ENCODE data around the gene HINT2. TPM values are rescaled to one million over a fixed set of nuclear protein-coding genes. Genes with fewer than 3 reads are reported as not detected.

The HINT2 gene
- total RNA-seq, 2 donors from 2014 or later = 27.7 to 38.0 TPM

DNA sequence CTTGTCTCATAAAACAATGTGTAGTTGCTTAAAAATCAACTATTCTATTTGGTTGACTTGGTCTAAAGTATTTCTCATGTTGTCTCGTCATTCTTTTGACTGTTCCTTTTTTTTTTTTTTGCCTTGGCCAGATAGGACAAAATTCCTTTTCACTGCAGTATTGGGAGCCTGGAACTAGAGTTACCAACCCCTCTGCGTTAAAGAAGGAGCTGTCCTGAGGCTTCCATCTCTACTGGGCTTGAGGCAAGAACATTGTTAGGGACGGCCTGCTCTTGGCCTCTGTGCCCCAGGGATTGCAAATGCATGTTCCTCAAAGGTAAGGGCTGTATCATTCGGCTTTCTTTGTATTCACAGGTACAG, 24.8 kb downstream of the HINT2 start:
- Mint-ChIP-seq H3K36me3 (ENCODE audit: low read depth) (peaks cover 42% of the 10 kb centered on the region), H3K4me1 (peaks cover 16% of the 10 kb centered on the region), H3K27me3 (no peaks in the 10 kb centered on the region), H3K27ac (no peak overlapping the region), H3K9me3 (no peaks in the 10 kb centered on the region), H3K4me3 (no peak overlapping the region)
- peak; percentile 17 for ATAC-seq (replicated peaks)

DNA sequence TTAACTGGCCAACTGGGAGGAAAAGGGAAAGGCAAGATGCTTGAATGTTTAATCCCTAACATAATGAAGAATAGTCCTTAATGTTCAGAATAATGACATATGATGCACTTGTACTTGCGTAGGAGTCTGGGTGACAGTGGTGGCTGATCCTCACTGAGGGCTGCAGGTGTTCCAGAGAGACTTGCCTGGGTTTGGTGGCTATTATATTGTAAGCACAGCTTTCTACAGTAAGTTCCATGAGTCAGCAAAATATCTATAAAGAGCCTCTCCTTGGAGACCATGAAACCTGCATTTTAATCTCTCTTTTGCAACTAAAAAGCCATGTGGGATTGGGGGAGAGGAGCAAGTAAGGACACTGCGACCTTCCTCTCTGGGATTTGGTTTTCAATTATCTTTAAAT, 25.3 kb downstream of the HINT2 start:
- no peaks in the 10 kb centered on the region for H3K27me3 Mint-ChIP-seq
- peaks cover 42% of the 10 kb centered on the region for H3K36me3 Mint-ChIP-seq (ENCODE audit: low read depth)
- peaks cover 15% of the 10 kb centered on the region for H3K4me1 Mint-ChIP-seq
- no peak overlapping the region for H3K4me3 Mint-ChIP-seq
- no peak overlapping the region for H3K27ac Mint-ChIP-seq
- no peaks in the 10 kb centered on the region for H3K9me3 Mint-ChIP-seq
- no peak for ATAC-seq (replicated peaks)

- Mint-ChIP-seq H3K36me3 (ENCODE audit: low read depth) (peaks cover 55% of the 10 kb centered on the region), H3K4me3 (no peak overlapping the region), H3K9me3 (no peaks in the 10 kb centered on the region), H3K27ac (no peak overlapping the region), H3K4me1 (peaks cover 6% of the 10 kb centered on the region), H3K27me3 (no peaks in the 10 kb centered on the region)
- no peak for ATAC-seq (replicated peaks)
Measured at GRCh38 chr9:35783418-35783817, 31.4 kb downstream of the HINT2 start.

GRCh38 chr9:35781066-35781465, 33.8 kb downstream of the HINT2 start:
- Mint-ChIP-seq H3K9me3 (no peaks in the 10 kb centered on the region), H3K36me3 (ENCODE audit: low read depth) (peaks cover 42% of the 10 kb centered on the region), H3K27me3 (no peaks in the 10 kb centered on the region), H3K4me1 (peaks cover 6% of the 10 kb centered on the region), H3K27ac (peak overlapping the region; percentile 6), H3K4me3 (no peak overlapping the region)
- ATAC-seq (replicated peaks) = no peak

- H3K27ac Mint-ChIP-seq = no peak overlapping the region
- peaks cover 32% of the 10 kb centered on the region for H3K36me3 Mint-ChIP-seq (ENCODE audit: low read depth)
- ATAC-seq (replicated peaks) = no peak
- H3K27me3 Mint-ChIP-seq = no peaks in the 10 kb centered on the region
- H3K4me3 Mint-ChIP-seq = no peak overlapping the region
- H3K4me1 Mint-ChIP-seq = no peaks in the 10 kb centered on the region
- no peaks in the 10 kb centered on the region for H3K9me3 Mint-ChIP-seq
Measured at GRCh38 chr9:35778496-35778895, 36.3 kb downstream of the HINT2 start.

GRCh38 chr9:35776018-35776417, 38.8 kb downstream of the HINT2 start:
- no peaks in the 10 kb centered on the region for H3K4me1 Mint-ChIP-seq
- H3K4me3 Mint-ChIP-seq = no peak overlapping the region
- ATAC-seq (replicated peaks) = peak; percentile 72
- H3K27ac Mint-ChIP-seq = peak overlapping the region; percentile 28
- no peaks in the 10 kb centered on the region for H3K9me3 Mint-ChIP-seq
- no peaks in the 10 kb centered on the region for H3K27me3 Mint-ChIP-seq
- peaks cover 27% of the 10 kb centered on the region for H3K36me3 Mint-ChIP-seq (ENCODE audit: low read depth)

GRCh38 chr9:35774907-35775635, 39.8 kb downstream of the HINT2 start:
- no peak for ATAC-seq (replicated peaks)
- H3K4me1 Mint-ChIP-seq = no peaks in the 10 kb centered on the region
- no peaks in the 10 kb centered on the region for H3K9me3 Mint-ChIP-seq
- H3K36me3 Mint-ChIP-seq (ENCODE audit: low read depth) = peaks cover 23% of the 10 kb centered on the region
- no peak overlapping the region for H3K4me3 Mint-ChIP-seq
- H3K27me3 Mint-ChIP-seq = no peaks in the 10 kb centered on the region
- peak overlapping the region; percentile 68 for H3K27ac Mint-ChIP-seq

- H3K9me3 Mint-ChIP-seq = no peaks in the 10 kb centered on the region
- no peaks in the 10 kb centered on the region for H3K27me3 Mint-ChIP-seq
- H3K4me3 Mint-ChIP-seq = no peak overlapping the region
- H3K27ac Mint-ChIP-seq = no peak overlapping the region
- H3K36me3 Mint-ChIP-seq (ENCODE audit: low read depth) = peaks cover 7% of the 10 kb centered on the region
- no peaks in the 10 kb centered on the region for H3K4me1 Mint-ChIP-seq
- no peak for ATAC-seq (replicated peaks)
Measured at GRCh38 chr9:35771943-35772342, 42.9 kb downstream of the HINT2 start.

- no peak for ATAC-seq (replicated peaks)
- Mint-ChIP-seq H3K27me3 (no peaks in the 10 kb centered on the region), H3K9me3 (no peaks in the 10 kb centered on the region), H3K4me1 (no peaks in the 10 kb centered on the region), H3K27ac (no peak overlapping the region), H3K4me3 (no peak overlapping the region), H3K36me3 (ENCODE audit: low read depth) (peaks cover 7% of the 10 kb centered on the region)
Measured at GRCh38 chr9:35771534-35771933, 43.3 kb downstream of the HINT2 start.

DNA sequence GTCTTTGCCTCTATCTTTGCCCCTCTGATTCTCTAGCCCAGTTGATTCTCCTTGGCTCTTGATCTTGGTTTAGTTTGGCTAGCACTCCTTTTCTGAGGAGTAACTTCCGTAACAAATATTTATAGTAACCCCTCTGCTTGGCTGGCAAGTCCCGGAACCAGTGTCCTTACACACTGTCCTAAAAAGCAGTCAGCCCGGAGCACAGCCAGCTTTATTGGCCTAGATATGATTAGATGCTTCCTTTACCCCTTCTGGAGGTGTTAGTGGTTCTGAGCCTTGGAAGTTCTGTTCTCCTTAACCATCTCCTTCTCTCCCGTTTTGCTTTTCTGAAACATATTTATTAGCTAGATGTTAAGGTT, 43.8 kb downstream of the HINT2 start:
- H3K27me3 Mint-ChIP-seq = no peaks in the 10 kb centered on the region
- no peaks in the 10 kb centered on the region for H3K4me1 Mint-ChIP-seq
- H3K4me3 Mint-ChIP-seq = no peak overlapping the region
- no peaks in the 10 kb centered on the region for H3K9me3 Mint-ChIP-seq
- H3K36me3 Mint-ChIP-seq (ENCODE audit: low read depth) = peaks cover 7% of the 10 kb centered on the region
- H3K27ac Mint-ChIP-seq = no peak overlapping the region
- ATAC-seq (replicated peaks) = no peak

DNA sequence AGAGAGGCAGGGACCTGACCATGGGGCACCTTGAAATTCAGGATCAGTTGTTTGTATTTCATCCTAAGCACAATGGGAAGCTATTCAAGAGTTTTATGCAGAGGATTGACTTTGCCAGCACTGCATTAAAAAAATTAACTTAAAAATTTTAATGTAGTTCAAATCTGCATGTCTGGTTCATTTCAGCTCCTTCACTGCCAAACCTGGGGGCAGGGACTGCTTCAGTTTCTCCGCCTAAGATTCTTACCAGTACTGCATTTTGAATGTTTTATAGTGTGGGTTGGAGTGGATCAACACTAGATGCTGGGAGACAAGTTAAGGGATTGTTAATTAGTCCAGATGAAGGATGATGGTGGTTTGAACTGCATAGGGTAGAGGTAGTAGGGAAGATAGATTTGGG, 45.1 kb downstream of the HINT2 start:
- H3K36me3 Mint-ChIP-seq (ENCODE audit: low read depth) = peaks cover 3% of the 10 kb centered on the region
- H3K4me3 Mint-ChIP-seq = no peak overlapping the region
- no peak overlapping the region for H3K27ac Mint-ChIP-seq
- H3K27me3 Mint-ChIP-seq = no peaks in the 10 kb centered on the region
- H3K4me1 Mint-ChIP-seq = no peaks in the 10 kb centered on the region
- ATAC-seq (replicated peaks) = no peak
- H3K9me3 Mint-ChIP-seq = no peaks in the 10 kb centered on the region

DNA sequence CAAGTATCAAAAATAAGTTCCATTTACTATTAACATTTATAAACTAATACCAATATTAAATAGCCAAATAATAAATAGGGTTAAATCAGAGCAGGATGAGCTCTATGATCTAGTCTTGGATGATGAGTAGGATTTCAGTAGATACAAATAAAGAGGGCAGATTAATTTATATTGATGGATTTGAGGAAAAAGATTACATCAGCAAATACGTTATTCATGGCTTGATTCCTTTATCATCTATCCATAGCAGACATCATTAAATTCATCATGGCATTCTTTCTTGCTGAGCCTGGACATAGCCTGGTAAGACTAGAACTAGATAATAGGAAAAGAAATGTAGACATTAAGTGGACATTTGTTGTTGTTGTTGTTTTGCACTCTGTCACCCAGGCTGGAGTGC, 47.4 kb downstream of the HINT2 start:
- H3K27ac Mint-ChIP-seq = no peak overlapping the region
- H3K4me3 Mint-ChIP-seq = no peak overlapping the region
- H3K4me1 Mint-ChIP-seq = no peaks in the 10 kb centered on the region
- H3K27me3 Mint-ChIP-seq = no peaks in the 10 kb centered on the region
- no peaks in the 10 kb centered on the region for H3K36me3 Mint-ChIP-seq (ENCODE audit: low read depth)
- H3K9me3 Mint-ChIP-seq = no peaks in the 10 kb centered on the region
- no peak for ATAC-seq (replicated peaks)

GRCh38 chr9:35766997-35767396, 47.8 kb downstream of the HINT2 start:
- Mint-ChIP-seq H3K4me1 (no peaks in the 10 kb centered on the region), H3K9me3 (no peaks in the 10 kb centered on the region), H3K27ac (no peak overlapping the region), H3K27me3 (no peaks in the 10 kb centered on the region), H3K4me3 (no peak overlapping the region), H3K36me3 (ENCODE audit: low read depth) (no peaks in the 10 kb centered on the region)
- no peak for ATAC-seq (replicated peaks)

- Mint-ChIP-seq H3K4me1 (peaks cover 8% of the 10 kb centered on the region), H3K27ac (no peak overlapping the region), H3K9me3 (no peaks in the 10 kb centered on the region), H3K4me3 (no peak overlapping the region), H3K27me3 (no peaks in the 10 kb centered on the region), H3K36me3 (ENCODE audit: low read depth) (peaks cover 19% of the 10 kb centered on the region)
- no peak for ATAC-seq (replicated peaks)
Measured at GRCh38 chr9:35763803-35764202, 51.0 kb downstream of the HINT2 start.

GRCh38 chr9:35763181-35763580, 51.7 kb downstream of the HINT2 start:
- Mint-ChIP-seq H3K4me1 (peaks cover 13% of the 10 kb centered on the region), H3K27ac (peak overlapping the region; percentile 23), H3K4me3 (no peak overlapping the region), H3K36me3 (ENCODE audit: low read depth) (peaks cover 23% of the 10 kb centered on the region), H3K9me3 (no peaks in the 10 kb centered on the region), H3K27me3 (no peaks in the 10 kb centered on the region)
- no peak for ATAC-seq (replicated peaks)
